Fibroblast of skin of right biceps (primary cell): ENCODE measurements around the gene USP9X.
"Not testable (repeated sequence)": the region's sequence is repeated elsewhere in the genome, so short reads cannot be mapped to it uniquely, and the experiment has no call there.

Experiments used
- DNase-seq: peaks from one replicate; pipeline ENCODE4 v3.0.0-alpha.2; 2013

USP9X gene

DNA sequence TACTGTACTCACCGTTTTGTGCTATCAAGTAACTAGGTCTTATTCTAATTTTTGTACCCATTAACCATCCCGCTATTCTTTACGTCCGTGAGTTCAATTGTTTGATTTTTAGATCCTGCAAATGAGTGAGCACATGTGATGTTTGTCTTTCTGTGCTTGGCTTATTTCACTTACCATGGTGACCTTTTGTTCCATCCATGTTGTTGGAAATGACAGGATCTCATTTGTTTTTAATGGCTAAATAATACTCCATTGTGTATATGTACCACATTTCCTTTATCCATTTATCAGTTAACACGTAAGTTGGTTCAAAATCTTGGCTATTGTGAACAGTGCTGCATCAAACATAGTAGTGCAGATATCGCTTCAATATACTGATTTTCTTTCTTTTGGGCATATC, 48.3 kb downstream of the USP9X start:
- DNase-seq = no peak

GRCh38 chrX:41137589-41137988, 52.3 kb downstream of the USP9X start:
- no peak for DNase-seq

DNA sequence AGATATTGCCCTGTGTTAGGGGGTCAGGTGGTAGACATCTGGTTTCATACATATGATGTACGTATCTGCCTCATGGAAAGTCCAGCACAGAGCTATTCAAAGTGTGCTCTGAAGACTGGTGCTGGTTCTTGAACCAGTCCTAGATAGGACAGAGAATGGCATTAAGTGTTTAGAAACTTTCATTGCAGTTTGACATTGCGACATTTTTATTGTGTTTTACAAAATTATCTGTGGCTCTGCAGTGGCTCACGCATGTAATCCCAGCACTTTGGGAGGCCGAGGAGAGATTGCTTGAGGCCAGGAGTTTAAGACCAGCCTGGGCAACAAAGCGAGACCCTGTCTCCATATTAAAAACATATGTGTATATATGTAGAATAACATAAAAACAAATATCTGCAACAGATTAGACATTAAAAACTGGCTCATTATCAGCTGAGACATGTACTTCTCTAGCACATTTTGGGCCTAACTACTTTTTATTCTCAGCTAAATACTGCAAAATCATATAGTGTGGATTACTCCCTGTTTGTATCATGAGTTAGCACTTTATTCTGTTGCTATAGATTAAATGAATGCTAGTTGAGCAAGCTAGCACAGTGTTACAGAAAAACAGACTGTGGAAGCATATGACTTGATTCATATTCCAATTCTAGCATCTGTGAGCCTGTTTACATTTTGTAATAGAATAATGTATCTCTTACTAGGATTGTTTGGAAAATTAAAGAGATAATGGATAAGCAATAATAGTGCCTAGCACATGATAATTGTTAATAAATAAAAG, 57.1 kb downstream of the USP9X start:
- no peak for DNase-seq

GRCh38 chrX:41144873-41145272, 59.6 kb downstream of the USP9X start:
- DNase-seq = no peak

DNA sequence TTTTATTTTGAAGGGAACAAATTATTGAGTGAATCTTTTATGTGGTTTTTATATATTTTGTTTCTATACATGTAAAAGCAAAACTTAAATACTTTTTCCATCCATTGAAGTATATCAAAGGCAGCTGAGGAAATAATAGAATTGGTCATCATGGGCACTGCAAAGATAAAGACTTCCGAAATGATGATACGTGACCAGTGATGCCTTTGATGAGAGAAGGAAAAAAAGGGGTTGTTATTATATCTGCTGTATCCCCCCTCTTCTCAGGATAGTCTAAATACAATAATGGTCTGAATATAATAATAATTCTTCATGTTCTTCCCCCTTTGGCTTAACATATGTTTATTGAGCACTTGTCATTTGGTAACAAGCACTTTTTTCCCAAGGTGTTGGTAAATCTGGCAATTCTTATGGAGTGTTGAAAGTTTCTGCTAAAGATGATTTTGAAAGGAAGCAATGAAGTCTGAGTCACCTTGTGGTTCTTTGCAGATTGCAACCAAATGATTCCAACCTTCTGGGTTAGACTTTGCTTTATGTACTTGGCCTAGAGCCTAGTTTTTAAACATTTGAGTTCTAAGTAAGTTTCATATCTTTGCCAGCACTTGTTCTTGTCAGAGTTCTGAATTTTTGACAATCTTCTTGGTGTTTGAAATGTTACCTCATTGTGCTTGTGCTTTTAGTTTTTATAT, 60.8 kb downstream of the USP9X start:
- DNase-seq = peak; percentile 84

DNA sequence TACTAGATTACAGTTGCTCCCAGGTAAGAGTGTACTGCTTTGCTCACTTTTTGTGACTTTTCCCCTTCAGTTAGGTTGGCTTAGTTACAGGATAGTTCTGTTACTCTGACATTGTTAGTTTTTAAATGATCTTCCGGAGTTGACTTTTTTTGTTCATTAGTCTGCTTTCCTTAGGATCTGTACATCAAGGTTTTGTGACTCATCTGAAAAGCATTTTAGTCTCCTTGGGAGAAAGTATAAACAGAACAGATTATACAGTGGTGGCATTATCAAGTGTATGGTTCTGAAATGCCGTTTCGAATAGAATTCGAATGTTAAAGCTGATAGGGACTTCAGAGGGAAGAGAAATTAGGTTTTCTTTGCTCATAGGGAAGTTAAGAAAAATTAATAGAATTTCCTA, 63.3 kb downstream of the USP9X start:
- peak; percentile 70 for DNase-seq

DNA sequence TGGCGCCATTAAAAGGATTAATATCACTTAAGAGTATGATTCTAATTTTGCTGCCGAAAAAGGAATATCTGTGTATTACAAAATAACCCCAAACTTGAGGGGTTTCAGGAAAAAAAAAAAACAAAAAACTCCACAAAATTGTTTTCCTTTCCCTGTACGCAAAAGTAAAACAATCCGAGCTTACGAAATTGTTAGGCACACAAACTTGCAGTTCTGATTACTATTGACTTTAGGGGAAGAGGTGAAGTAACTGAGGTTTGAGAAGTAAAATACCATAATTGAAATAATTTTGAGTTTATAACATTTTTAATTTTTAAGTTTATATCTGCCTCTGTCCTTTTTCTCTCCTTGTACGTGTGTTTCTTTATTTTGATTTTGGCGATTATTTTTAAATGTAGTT, 64.8 kb downstream of the USP9X start:
- no peak for DNase-seq

- DNase-seq = not testable (repeated sequence)
Observed at GRCh38 chrX:41151726-41152125, 66.5 kb downstream of the USP9X start.

DNA sequence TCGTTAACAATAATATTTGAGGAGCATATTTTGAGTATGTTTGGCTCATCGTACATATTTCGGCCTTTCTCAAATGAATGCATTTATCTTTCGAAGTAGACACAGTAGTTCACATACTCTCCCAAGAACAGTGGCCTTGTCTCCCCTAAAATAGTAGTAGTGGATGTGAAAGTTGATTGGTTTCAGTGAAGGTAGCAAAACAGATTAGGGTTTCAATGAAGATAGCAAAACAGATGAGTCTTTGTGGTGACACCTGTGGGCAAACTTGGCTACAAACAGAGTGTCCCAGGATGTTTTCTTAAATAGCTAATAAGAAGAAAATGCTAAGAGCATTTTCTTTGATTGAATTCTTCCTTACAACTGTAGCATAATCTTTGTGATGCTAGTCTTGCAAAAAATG, 67.0 kb downstream of the USP9X start:
- DNase-seq = no peak

GRCh38 chrX:41153448-41153847, 68.2 kb downstream of the USP9X start:
- DNase-seq = peak; percentile 6

DNA sequence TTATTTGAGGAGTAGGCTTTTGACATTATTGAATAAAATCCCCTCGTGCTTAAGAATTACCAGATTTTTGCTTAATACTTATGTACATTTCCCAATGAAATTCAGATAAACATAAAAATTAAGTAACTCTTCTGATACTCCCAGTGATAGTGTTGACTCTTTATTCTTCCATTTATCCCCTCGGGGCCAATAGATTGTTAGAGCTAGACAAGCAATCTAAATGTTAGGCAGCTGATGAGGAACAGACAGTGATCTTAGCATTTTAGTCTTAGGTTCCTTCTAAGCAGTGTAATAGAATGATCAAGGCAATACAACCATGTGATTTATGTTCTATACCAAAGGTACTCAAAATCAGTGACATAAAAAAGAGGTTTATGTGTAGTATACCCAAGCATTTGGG, 68.7 kb downstream of the USP9X start:
- DNase-seq = no peak

DNA sequence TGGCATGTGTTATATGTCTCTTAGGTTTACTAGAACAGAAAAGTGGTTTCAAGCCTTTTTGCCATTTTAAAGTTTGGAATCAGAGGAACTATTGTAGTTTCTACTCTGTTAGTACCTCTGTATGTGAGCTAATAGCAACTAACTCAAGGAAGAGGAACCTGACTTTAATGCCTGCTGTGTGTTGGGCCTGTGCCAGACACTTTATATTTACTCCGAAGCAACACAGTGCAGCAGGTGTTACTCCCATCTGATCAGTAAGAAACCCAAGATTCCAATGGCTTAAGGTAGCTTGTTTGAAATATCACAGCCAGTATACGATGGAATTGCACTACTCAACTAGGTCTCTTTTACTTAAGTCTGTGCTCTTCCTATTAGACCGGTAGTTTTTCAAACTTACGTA, 79.2 kb downstream of the USP9X start:
- no peak for DNase-seq

DNA sequence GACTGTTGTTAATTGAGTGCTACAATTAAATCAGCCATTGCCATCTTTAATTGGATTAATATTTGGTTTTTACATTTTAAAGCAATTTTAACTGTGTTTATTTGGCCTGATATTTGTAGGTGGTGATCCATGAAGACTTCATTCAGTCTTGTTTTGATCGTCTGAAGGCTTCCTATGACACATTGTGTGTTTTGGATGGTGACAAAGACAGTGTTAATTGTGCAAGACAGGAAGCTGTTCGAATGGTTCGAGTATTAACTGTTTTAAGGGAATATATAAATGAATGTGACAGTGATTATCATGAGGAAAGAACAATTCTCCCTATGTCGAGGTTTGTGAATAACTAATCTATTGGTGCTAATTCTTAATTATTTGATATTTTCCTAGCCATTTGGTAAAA, 82.6 kb downstream of the USP9X start:
- DNase-seq = no peak

- DNase-seq = no peak
Observed at GRCh38 chrX:41176263-41176662, 91.0 kb downstream of the USP9X start.

DNA sequence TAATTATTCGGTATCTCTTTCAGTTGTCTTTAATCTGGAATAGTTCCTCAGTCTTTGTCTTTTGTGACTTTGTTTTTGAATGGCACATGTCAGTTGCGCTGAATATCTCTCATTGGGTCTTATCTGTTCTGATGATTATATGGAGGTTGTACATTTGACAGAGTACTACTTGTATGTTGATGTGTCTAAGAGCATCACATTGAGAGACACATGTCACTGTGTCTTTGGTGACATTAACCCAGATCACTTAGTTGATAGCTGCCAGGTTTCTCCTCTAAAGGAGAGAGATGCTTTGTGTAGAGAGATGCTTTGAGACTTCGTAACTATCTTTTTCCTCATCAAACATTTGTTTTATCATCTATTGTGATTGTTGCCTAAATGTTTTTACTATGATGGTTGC, 92.1 kb downstream of the USP9X start:
- DNase-seq = no peak

DNA sequence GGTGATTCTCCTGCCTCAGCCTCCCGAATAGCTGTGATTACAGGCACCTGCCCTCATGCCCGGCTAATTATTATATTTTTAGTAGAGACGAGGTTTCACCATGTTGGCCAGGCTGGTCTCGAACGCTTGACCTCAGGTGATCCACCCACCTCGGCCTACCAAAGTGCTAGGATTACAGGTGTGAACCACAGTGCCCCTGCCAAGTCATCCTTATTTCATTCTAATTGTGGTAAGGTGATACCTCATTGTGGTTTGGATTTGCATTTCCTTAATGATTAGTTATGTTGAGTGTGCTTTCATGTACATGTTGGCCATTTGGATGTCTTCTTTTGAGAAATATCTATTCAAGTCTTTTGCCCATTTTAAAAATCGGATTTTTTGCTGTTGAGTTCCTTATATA, 93.0 kb downstream of the USP9X start:
- DNase-seq = no peak

DNA sequence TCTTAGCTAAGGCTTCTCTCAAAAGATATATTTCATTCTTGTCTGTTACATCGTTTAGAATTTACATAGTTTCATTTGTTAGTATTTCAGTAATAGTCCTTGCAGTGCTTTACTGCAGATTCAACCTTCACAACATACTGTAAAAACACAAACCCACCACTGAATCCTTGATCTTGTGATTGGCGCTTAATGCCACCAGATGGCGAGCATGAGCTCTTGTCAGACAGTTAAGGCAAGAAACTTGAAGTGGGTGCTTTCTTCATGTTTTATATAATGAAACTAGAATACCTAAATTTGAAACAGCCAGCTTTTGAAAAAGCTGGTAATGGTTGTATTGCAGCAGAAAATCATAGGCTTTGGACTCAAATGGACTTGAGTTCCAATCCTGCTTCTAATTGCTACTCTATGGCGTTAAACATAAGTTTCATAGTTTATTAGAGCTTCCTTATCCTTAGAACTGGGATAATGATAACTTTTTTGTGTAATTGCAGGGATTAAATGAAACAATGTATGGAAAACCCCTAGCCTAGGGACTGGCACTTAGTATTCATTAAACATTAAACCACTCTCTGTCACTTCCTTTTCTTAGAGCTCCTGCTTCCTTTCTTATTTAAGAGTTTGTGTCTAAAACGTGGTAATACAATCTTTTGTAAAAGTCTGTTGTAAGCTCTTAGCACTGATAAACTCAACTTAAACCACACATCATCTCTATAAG, 95.1 kb downstream of the USP9X start:
- DNase-seq = peak; percentile 39

DNA sequence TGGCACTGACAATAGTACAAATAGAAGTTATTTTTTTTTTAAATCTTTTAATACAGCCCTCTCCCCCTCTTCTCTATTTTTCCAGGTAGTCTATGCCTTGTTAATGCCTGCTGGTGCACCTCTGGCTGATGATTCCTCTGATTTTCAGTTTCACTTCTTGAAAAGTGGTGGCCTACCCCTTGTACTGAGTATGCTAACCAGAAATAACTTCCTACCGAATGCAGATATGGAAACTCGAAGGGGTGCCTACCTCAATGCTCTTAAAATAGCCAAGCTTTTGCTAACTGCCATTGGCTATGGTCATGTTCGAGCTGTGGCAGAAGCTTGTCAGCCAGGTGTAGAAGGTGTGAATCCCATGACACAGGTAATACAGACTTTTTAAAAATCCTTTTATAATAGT, 99.1 kb downstream of the USP9X start:
- DNase-seq = no peak

- DNase-seq = not testable (repeated sequence)
Observed at GRCh38 chrX:41186946-41187345, 101.7 kb downstream of the USP9X start.

- DNase-seq = no peak
Observed at GRCh38 chrX:41189156-41189555, 103.9 kb downstream of the USP9X start.

DNA sequence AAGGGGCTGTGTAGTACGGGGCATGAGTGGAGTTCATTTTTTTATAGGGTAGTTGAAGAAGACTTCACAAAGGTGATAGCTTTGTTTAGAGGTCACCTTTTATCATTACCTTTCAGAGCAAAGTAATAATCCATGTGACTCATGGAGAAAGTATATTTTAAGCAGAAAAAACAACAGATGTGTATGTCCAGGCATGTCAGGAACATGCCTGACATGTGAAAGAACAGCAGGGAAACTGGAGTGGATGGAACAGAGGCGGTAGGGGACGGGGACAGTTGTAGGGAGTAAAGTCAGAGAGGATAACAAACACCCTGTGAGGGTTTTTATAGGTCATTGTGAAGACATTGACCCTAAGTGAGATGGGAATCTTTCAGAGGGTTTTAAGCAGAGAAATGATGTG, 107.6 kb downstream of the USP9X start:
- no peak for DNase-seq

DNA sequence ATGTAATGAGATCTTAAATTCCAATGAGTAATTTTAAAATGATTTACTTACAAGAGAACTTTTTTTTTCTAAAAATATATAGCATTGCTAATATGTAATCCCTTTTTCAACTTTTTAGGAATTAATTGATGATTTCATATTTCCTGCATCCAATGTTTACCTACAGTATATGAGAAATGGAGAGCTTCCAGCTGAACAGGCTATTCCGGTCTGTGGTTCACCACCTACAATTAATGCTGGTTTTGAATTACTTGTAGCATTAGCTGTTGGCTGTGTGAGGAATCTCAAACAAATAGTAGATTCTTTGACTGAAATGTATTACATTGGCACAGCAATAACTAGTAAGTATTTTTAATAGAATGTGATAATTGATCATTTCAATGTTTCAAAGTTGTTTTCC, 113.2 kb downstream of the USP9X start:
- DNase-seq = no peak

- no peak for DNase-seq
Observed at GRCh38 chrX:41200785-41201184, 115.5 kb downstream of the USP9X start.

DNA sequence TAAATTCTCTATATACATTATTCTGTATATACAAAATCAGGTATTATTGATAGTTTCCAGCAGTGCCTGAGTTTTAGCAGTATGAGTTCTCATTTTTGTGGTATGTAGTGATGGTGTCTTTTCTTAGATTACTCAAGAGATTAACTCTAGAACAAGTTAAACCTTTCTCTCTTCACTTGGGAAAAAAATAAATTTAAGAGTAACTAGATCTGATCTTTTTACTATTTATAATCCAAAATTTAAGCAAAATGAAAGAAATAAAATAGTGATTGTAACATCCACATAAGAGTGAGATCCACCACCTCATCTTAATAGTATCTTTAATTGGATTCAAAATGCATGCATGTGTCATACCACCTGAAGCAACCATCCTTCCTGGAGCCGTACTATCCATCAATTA, 124.6 kb downstream of the USP9X start:
- DNase-seq = no peak
